Chondrocyte (in vitro differentiated cells): ENCODE data around the gene PDZD4. TPM values are rescaled to one million over a fixed set of nuclear protein-coding genes. Genes with fewer than 3 reads are reported as not detected.
A peak's percentile ranks its signal among the peaks of the same experiment; 100 is the strongest.

Source experiments
- DNase-seq: peaks from one replicate; pipeline ENCODE4 v3.0.0; 2021; ENCODE audit warnings: mixed read lengths, low spot score
- H3K27ac Mint-ChIP-seq: one replicate; pipeline ENCODE4 v1.8.0; 2021; ENCODE audit warnings: mild to moderate bottlenecking, moderate library complexity, mixed read lengths; ENCODE audit not compliant: unreplicated experiment
- H3K27me3 Mint-ChIP-seq: 2 replicates; pipeline ENCODE4 v1.8.0; 2021; ENCODE audit warnings: low read depth, mixed read lengths
- H3K36me3 Mint-ChIP-seq: 2 replicates; pipeline ENCODE4 v1.8.0; 2021; ENCODE audit warnings: low read depth, mixed read lengths
- H3K4me1 Mint-ChIP-seq: 2 replicates; pipeline ENCODE4 v1.8.0; 2021; ENCODE audit warnings: low read depth, mild to moderate bottlenecking, mixed read lengths
- H3K4me3 Mint-ChIP-seq: one replicate; pipeline ENCODE4 v1.8.0; 2021; ENCODE audit warnings: mild to moderate bottlenecking, moderate library complexity, mixed read lengths; ENCODE audit not compliant: unreplicated experiment
- H3K9me3 Mint-ChIP-seq: 2 replicates; pipeline ENCODE4 v1.8.0; 2021; ENCODE audit warnings: low read depth, mixed read lengths
- CTCF ChIP-seq: fragments of 200-600 bp; sonication (generic); IDR thresholded peaks from 2 replicates; pipeline ENCODE4 v1.5.0; 2021; ENCODE audit warnings: antibody characterized with exemption, mild to moderate bottlenecking, moderate library complexity
- total RNA-seq: library from RNA; stranded (reverse); gene quantifications from 3 replicates; pipeline ENCODE4 v1.2.1, GENCODE V29; 2021

Gene PDZD4
- total RNA-seq, 1 donor from 2014 or later, result 24.8 TPM

GRCh38 chrX:153869473-153870287, 39.3 kb upstream of the PDZD4 start:
- no peak for TF ChIP-seq CTCF
- H3K27ac Mint-ChIP-seq, result no peak overlapping the region
- H3K36me3 Mint-ChIP-seq, result no peaks in the 10 kb centered on the region
- no peak overlapping the region for H3K4me3 Mint-ChIP-seq
- peak; percentile 89 for DNase-seq
- H3K4me1 Mint-ChIP-seq, result no peaks in the 10 kb centered on the region
- no peaks in the 10 kb centered on the region for H3K9me3 Mint-ChIP-seq
- no peaks in the 10 kb centered on the region for H3K27me3 Mint-ChIP-seq

- Mint-ChIP-seq H3K4me3 (no peak overlapping the region), H3K27ac (no peak overlapping the region), H3K9me3 (no peaks in the 10 kb centered on the region), H3K27me3 (no peaks in the 10 kb centered on the region), H3K4me1 (no peaks in the 10 kb centered on the region), H3K36me3 (no peaks in the 10 kb centered on the region)
- DNase-seq, result peak; percentile 79
- TF ChIP-seq CTCF, result no peak
These were observed 38.5 kb upstream of the PDZD4 start for GRCh38 chrX:153868576-153869472.

DNA sequence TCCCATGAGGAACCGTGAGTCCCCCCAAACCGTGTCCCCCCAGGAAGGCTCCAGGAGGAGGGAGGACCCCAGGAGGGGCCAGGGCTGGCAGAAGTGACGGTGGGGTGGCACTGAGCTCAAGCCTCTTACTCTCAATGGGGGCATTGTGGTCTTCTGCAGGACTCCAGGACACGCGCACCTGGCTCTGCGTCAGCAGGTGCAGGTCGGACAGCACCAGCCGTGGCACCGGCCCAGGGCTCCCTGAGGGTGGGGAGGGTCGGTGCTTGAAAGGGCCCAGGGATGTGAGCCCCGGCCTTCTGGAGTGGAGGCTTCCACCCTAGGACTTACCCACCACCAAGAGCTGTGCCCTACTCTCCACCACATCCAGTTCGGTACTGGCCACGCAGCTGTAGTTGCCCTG, 37.3 kb upstream of the PDZD4 start:
- no peak overlapping the region for H3K27ac Mint-ChIP-seq
- no peak overlapping the region for H3K4me3 Mint-ChIP-seq
- no peak for DNase-seq
- no peaks in the 10 kb centered on the region for H3K9me3 Mint-ChIP-seq
- H3K4me1 Mint-ChIP-seq, result no peaks in the 10 kb centered on the region
- H3K36me3 Mint-ChIP-seq, result no peaks in the 10 kb centered on the region
- no peak for TF ChIP-seq CTCF
- H3K27me3 Mint-ChIP-seq, result no peaks in the 10 kb centered on the region

GRCh38 chrX:153867139-153867538, 36.8 kb upstream of the PDZD4 start:
- no peaks in the 10 kb centered on the region for H3K36me3 Mint-ChIP-seq
- H3K9me3 Mint-ChIP-seq, result no peaks in the 10 kb centered on the region
- no peak for TF ChIP-seq CTCF
- no peaks in the 10 kb centered on the region for H3K4me1 Mint-ChIP-seq
- no peak overlapping the region for H3K27ac Mint-ChIP-seq
- no peaks in the 10 kb centered on the region for H3K27me3 Mint-ChIP-seq
- H3K4me3 Mint-ChIP-seq, result no peak overlapping the region
- DNase-seq, result no peak

- H3K9me3 Mint-ChIP-seq, result no peaks in the 10 kb centered on the region
- H3K4me3 Mint-ChIP-seq, result no peak overlapping the region
- no peak for DNase-seq
- no peak for TF ChIP-seq CTCF
- no peaks in the 10 kb centered on the region for H3K36me3 Mint-ChIP-seq
- no peaks in the 10 kb centered on the region for H3K4me1 Mint-ChIP-seq
- no peak overlapping the region for H3K27ac Mint-ChIP-seq
- H3K27me3 Mint-ChIP-seq, result no peaks in the 10 kb centered on the region
These were observed 36.1 kb upstream of the PDZD4 start for GRCh38 chrX:153866302-153867019.
